GM18511 (cell line): ENCODE measurements around the gene CHP1.
A peak's percentile ranks its signal among the peaks of the same experiment; 100 is the strongest.
"Not testable (repeated sequence)": the region's sequence is repeated elsewhere in the genome, so short reads cannot be mapped to it uniquely, and the experiment has no call there.

Experiments used
- ATAC-seq: cut with Tn5 transposase; IDR thresholded peaks from one replicate; pipeline ENCODE4 v1.9.1; 2021; ENCODE audit warnings: mild to moderate bottlenecking, moderate library complexity; ENCODE audit not compliant: unreplicated experiment

The CHP1 gene

GRCh38 chr15:41289953-41290352, 58.9 kb downstream of the CHP1 start:
- ATAC-seq = no peak

GRCh38 chr15:41291065-41291631, 60.1 kb downstream of the CHP1 start:
- ATAC-seq = peak; percentile 91

DNA sequence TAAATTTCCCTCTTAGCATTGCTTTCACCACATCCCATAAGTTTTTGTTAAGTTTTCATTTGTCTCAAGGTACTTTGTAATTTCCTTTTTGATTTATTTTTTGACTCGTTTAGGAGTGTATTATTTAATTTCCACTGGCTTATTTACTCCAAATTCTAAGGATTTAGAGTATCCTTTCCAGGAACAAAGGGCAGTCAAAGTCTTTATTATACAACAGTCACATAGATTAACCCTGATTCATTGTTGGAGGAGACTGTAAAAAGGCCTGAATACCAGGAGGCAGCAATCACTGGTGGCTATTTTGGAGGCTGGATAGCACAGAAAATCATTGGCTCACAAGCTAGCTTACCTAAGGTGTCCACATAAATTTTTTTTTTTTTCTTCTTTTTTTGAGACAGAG, 61.5 kb downstream of the CHP1 start:
- no peak for ATAC-seq

- ATAC-seq = not testable (repeated sequence)
Observed at GRCh38 chr15:41301139-41301538, 70.1 kb downstream of the CHP1 start.

DNA sequence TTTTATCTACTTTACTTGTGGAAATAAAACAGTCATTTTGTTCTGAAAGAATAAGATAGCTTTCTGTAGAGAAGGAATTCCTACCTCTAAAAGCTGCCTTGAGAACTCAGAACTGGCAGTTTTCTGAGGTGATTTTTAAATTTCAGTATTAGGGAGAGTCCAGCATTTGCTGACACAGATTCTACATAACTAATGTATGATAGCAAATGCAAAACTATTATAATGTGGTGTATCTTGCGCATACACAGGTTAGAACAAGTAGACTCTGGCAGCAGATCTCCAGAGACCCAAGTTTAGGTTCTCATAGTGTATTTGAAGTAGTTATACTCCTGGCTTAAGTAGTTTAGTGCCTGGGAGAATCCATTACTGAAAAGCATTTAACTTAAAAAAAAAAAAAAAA, 70.5 kb downstream of the CHP1 start:
- ATAC-seq = no peak

- no peak for ATAC-seq
Observed at GRCh38 chr15:41304149-41304770, 73.2 kb downstream of the CHP1 start.

DNA sequence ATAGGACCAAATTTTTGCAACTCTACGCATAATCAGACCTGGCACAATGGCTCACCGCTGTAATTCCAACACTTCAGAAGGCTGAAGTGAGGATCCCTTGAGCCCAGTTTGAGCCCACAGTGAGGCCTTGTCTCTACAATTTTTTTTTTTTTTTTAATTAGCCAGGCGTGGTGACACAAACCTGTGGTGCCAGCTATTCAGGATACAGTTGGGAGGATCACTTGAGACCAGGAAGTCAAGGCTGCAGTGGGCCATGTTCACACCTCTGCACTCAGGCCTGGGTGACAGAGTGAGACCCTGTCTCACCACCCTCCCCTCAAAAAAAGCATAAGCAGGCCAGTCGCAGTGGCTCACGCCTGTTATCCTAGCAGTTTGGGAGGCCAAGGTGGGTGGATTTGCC, 76.6 kb downstream of the CHP1 start:
- ATAC-seq = no peak

DNA sequence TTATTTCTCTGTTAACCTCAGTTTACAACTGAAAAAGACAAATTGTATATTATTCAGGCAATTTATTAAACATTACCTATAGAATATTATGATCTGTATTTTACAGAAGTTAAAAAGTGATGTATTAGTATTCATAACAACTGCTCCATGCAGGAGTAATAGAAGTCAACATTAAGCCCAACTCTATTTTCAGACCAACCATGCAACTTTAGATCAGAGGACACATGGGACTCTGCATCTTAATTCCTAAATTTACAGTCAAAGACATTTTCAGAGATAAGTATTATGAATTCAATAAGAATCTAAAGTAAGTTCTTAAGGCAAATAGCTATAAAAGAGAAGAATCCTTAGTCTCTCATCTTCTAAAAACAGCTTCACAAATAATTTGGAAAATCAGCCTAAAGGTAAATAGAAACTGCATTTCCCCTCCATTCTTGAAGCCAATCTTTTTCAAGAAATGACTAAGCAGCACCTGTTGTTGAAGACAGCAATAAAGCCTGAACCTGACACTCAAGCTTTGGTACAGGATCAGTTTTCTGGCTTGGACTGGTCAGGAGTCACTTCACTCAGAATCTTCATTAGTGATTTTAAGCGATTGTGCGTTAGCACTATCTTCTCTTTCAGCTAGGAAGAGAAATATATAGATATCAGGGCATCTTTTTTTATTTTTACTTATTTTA, 78.3 kb downstream of the CHP1 start:
- no peak for ATAC-seq

DNA sequence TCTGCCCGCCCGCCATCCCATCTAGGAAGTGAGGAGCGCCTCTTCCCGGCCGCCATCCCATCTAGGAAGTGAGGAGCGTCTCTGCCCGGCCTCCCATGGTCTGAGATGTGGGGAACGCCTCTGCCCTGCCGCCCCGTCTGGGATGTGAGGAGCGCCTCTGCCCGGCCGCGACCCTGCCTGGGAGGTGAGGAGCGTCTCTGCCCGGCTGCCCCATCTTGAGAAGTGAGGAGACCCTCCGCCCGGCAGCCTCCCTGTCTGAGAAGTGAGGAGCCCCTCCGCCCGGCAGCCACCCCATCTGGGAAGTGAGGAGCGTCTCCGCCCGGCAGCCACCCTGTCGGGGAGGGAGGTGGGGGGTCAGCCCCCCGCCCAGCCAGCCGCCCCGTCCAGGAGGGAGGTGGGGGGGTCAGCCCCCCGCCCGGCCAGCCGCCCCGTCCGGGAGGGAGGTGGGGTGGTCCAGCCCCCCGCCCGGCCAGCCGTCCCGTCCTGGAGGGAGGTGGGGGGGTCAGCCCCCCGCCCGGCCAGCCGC, 89.8 kb downstream of the CHP1 start:
- not testable (repeated sequence) for ATAC-seq

DNA sequence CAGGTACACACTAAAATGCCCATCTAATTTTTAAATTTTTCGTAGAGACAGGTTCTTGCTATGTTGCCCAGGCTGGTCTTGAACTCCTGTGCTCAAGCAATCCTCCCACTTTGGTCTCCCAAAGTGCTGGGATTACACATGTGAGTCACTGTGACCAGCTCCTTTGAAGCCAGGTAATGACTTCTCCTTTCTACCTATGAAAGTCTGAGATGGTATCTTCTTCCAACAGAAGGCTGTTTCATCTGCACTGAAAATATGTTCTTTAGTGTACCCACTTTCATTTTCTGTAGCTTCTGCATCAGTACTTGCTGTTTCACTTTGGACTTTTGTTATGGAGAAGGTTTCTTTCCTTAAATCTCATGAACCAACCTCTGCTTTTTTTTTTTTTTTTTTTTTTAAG, 92.5 kb downstream of the CHP1 start:
- ATAC-seq = no peak

DNA sequence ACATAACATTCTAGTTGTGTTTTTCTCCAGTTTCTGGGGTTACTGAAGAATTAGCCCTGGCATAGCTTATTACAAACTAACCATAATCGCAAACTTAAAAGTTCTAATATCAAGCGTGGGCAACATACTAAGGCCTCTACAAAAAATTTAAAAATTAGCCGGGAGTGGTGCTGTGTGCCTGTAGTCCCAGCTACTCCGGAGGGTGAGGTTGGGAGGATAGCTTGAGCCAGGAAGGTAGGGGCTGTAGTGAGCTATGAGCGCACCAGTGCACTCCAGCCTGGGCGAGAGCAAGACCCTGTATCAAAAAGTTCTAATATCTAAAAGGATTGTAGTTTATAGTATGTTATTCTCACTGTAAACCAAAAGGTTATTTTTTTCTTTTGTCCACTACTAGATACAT, 100.2 kb downstream of the CHP1 start:
- ATAC-seq = no peak
